SK-N-SH (cell line): ENCODE results near the gene DAB2IP.

ENCODE experiments used
- CHD2 ChIP-seq: fragments of 150-350 bp; IDR thresholded peaks from 2 replicates; pipeline ENCODE4 v1.6.1; 2018; ENCODE audit warnings: low read length; ENCODE audit not compliant: partially characterized antibody
- EP300 ChIP-seq, 2 experiments: IDR thresholded peaks; 2 replicates each; pipeline versions ENCODE4 v1.4.0 to v1.6.1; 2012; ENCODE audit warnings: borderline replicate concordance in 1 of 2, low read depth in 1 of 2, low read length in 1 of 2
- GABPA ChIP-seq: IDR thresholded peaks from 2 replicates; pipeline ENCODE4 v1.4.0; 2012; ENCODE audit warnings: low read depth, mild to moderate bottlenecking
- POLR2AphosphoS5 ChIP-seq: IDR thresholded peaks from 2 replicates; pipeline ENCODE4 v1.6.1; 2012; ENCODE audit warnings: low read depth, low read length
- TF ChIP-seq, protein P1 (sequence below): fragments of 150-350 bp; IDR thresholded peaks from 2 replicates; pipeline ENCODE4 v1.6.1; 2017; ENCODE audit warnings: antibody characterized with exemption, low read length, low read depth, borderline replicate concordance
- TF ChIP-seq, protein P2 (sequence below): fragments of 200-600 bp; sonication (generic); IDR thresholded peaks from 2 replicates; pipeline ENCODE4 v1.6.1; 2017; ENCODE audit warnings: antibody characterized with exemption, mild to moderate bottlenecking, moderate library complexity
- TF ChIP-seq, protein P3 (sequence below): IDR thresholded peaks from 2 replicates; pipeline ENCODE4 v1.6.1; 2012; ENCODE audit warnings: mild to moderate bottlenecking, low read depth, low read length, moderate library complexity

DNA sequence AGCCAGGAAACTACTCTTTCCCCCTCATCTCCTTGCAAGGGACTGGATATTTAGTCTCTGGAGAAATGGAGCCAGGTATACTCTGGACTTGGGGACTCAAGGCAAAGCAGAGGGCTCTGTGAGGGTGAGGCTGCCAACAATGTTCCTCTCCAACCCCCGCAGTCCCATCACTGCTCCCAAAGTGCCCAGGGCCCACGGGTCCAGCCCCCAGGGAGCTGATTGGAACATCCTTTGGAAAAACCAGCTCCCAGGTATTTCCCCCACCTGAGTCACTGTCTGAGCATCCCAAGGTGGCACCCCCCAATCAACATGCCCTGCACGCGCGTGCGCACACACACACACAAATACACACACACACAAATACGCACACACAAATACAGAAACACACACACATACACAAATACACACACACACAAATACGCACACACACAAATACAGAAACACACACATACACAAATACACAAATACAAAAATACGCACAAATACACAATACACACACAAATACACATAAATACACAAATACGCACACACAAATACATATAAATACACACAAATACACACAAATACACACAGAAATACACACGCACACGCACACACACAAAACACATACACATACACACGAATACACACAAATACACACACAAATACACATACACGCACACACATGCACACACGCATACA, 137.4 kb downstream of the DAB2IP start:
- no peak for TF ChIP-seq CHD2
- TF ChIP-seq, protein P1, sequence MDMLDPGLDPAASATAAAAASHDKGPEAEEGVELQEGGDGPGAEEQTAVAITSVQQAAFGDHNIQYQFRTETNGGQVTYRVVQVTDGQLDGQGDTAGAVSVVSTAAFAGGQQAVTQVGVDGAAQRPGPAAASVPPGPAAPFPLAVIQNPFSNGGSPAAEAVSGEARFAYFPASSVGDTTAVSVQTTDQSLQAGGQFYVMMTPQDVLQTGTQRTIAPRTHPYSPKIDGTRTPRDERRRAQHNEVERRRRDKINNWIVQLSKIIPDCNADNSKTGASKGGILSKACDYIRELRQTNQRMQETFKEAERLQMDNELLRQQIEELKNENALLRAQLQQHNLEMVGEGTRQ: no peak
- TF ChIP-seq, protein P2, sequence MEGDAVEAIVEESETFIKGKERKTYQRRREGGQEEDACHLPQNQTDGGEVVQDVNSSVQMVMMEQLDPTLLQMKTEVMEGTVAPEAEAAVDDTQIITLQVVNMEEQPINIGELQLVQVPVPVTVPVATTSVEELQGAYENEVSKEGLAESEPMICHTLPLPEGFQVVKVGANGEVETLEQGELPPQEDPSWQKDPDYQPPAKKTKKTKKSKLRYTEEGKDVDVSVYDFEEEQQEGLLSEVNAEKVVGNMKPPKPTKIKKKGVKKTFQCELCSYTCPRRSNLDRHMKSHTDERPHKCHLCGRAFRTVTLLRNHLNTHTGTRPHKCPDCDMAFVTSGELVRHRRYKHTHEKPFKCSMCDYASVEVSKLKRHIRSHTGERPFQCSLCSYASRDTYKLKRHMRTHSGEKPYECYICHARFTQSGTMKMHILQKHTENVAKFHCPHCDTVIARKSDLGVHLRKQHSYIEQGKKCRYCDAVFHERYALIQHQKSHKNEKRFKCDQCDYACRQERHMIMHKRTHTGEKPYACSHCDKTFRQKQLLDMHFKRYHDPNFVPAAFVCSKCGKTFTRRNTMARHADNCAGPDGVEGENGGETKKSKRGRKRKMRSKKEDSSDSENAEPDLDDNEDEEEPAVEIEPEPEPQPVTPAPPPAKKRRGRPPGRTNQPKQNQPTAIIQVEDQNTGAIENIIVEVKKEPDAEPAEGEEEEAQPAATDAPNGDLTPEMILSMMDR: no peak
- TF ChIP-seq, protein P3, sequence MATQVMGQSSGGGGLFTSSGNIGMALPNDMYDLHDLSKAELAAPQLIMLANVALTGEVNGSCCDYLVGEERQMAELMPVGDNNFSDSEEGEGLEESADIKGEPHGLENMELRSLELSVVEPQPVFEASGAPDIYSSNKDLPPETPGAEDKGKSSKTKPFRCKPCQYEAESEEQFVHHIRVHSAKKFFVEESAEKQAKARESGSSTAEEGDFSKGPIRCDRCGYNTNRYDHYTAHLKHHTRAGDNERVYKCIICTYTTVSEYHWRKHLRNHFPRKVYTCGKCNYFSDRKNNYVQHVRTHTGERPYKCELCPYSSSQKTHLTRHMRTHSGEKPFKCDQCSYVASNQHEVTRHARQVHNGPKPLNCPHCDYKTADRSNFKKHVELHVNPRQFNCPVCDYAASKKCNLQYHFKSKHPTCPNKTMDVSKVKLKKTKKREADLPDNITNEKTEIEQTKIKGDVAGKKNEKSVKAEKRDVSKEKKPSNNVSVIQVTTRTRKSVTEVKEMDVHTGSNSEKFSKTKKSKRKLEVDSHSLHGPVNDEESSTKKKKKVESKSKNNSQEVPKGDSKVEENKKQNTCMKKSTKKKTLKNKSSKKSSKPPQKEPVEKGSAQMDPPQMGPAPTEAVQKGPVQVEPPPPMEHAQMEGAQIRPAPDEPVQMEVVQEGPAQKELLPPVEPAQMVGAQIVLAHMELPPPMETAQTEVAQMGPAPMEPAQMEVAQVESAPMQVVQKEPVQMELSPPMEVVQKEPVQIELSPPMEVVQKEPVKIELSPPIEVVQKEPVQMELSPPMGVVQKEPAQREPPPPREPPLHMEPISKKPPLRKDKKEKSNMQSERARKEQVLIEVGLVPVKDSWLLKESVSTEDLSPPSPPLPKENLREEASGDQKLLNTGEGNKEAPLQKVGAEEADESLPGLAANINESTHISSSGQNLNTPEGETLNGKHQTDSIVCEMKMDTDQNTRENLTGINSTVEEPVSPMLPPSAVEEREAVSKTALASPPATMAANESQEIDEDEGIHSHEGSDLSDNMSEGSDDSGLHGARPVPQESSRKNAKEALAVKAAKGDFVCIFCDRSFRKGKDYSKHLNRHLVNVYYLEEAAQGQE: no peak
- no peak for TF ChIP-seq GABPA
- TF ChIP-seq POLR2AphosphoS5: no peak
- no peak for TF ChIP-seq EP300 (IDR thresholded peaks at IDR 0.05; ENCODE audit: borderline replicate concordance in 1 of 2, low read depth in 1 of 2, low read length in 1 of 2)
